ENCODE results near the gene ZNF138.
"Not testable (repeated sequence)": the region's sequence is repeated elsewhere in the genome, so short reads cannot be mapped to it uniquely, and the experiment has no call there.

ZNF138 gene

DNA sequence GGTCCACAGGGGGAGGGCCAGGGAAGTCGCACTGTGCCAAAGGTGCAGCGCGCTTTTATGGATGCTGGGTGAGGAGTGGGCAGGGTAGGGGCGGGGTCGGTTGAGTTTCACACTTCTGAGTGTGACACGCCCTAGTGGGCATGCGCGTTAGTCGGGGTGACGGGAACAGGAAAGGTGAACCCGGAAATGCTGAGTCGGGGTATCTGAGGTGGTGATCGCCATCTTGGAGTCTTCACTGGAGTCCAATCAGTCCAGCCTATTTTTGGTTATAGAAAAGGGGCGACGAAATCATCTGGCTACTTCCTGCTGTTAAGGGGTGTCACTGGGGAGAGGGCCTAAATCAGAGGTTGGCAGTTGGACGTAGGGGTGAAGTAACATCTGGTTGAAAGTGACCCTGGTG is 40.8 kb downstream of the ZNF138 start:
- no peak for DNase-seq (ENCODE audit: low spot score)
- in situ Hi-C loops (cut with MboI; ENCODE audit: low sequenced_read_pairs, unreplicated experiment): no loop called here

DNA sequence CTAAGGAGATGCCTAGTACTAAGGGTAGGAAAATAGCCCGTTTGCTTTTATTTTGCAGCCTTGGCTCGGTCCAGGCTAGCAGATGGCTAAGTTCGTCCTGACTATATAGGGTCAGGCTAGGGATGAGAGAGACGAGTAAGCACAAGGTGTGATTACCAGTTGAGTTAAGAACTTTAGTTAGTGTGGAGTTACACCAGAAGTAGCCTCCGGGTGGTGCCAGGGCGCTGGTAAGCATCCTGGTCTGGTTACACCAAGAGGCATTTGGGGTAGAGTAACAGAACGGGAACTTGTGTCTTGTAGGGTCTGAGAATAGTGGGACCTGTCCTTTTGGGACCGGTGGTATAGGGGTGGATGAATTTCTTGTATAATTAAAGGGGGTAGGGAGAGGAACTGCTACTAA is 41.6 kb downstream of the ZNF138 start:
- in situ Hi-C loops (cut with MboI; ENCODE audit: low sequenced_read_pairs, unreplicated experiment); DNase-seq (ENCODE audit: low spot score): not testable (repeated sequence)

More for the DNA sequence above, 40.8 kb downstream of the ZNF138 start:
- TF ChIP-seq, protein P1, sequence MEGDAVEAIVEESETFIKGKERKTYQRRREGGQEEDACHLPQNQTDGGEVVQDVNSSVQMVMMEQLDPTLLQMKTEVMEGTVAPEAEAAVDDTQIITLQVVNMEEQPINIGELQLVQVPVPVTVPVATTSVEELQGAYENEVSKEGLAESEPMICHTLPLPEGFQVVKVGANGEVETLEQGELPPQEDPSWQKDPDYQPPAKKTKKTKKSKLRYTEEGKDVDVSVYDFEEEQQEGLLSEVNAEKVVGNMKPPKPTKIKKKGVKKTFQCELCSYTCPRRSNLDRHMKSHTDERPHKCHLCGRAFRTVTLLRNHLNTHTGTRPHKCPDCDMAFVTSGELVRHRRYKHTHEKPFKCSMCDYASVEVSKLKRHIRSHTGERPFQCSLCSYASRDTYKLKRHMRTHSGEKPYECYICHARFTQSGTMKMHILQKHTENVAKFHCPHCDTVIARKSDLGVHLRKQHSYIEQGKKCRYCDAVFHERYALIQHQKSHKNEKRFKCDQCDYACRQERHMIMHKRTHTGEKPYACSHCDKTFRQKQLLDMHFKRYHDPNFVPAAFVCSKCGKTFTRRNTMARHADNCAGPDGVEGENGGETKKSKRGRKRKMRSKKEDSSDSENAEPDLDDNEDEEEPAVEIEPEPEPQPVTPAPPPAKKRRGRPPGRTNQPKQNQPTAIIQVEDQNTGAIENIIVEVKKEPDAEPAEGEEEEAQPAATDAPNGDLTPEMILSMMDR (IDR thresholded peaks at IDR 0.05; ENCODE audit: borderline replicate concordance, control extremely low read depth, extremely low read depth, insufficient read depth, missing control alignments): no peak

DNA sequence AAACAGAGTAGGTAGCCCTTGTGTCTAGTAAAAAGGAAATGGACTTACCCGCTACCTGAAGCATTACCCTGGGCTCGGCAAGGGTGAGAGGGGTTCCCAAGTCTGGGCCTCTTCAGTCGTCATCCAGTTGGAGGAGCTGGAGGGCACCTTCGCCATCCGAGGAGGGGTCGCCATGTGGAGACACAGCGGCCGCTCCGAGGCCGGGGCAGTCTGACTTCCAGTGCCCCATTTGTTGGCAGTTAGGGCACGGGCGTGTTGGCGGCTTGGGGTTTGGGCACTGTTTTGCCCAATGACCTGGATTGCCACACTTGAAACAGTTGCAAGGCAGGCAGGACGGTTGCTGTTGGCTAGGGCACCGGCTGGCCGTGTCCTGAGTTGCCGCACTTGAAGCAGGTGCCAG is 43.8 kb downstream of the ZNF138 start:
- DNase-seq (ENCODE audit: low spot score); in situ Hi-C loops (cut with MboI; ENCODE audit: low sequenced_read_pairs, unreplicated experiment): not testable (repeated sequence)

DNA sequence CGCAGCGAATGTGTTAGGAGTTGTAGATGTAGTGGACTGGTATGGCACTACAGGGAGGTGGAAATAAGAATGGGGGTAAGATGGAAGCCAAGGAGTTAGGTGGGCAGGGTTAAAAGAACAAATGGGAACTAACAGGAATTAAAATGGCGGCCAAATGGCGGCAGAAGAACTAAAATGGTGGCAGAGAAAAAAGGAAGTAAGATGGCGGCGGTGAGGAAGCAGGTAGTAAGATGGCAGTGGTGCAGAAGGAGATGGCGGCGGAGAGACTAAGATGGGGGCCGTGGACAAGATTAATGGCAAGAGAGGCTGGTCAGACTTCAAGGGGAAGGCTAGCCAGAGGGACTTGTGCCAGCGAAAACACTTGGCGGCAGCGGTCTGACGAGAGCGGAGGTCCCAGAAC is 44.5 kb downstream of the ZNF138 start:
- in situ Hi-C loops (cut with MboI; ENCODE audit: low sequenced_read_pairs, unreplicated experiment): no loop called here
- TF ChIP-seq, protein P1 (IDR thresholded peaks at IDR 0.05; ENCODE audit: borderline replicate concordance, control extremely low read depth, extremely low read depth, insufficient read depth, missing control alignments): no peak
- no peak for DNase-seq (ENCODE audit: low spot score)

DNA sequence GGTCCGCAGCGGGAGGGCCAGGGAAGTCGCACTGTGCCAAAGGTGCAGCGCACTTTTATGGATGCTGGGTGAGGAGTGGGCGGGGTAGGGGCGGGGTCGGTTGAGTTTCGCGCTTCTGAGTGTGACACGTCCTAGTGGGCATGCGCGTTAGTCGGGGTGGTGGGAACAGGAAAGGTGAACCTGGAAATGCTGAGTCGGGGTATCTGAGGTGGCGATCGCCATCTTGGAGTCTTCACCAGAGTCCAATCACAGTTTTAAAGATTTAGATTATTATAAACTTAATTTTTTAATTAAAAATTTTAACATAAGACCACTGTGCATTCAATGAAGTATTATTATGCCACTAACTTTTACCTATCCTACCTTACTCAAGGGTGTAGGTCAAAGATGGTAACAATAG is 45.7 kb downstream of the ZNF138 start:
- DNase-seq (ENCODE audit: low spot score): no peak
- TF ChIP-seq, protein P1 (IDR thresholded peaks at IDR 0.05; ENCODE audit: borderline replicate concordance, control extremely low read depth, extremely low read depth, insufficient read depth, missing control alignments): no peak
- in situ Hi-C loops (cut with MboI; ENCODE audit: low sequenced_read_pairs, unreplicated experiment): no loop called here

DNA sequence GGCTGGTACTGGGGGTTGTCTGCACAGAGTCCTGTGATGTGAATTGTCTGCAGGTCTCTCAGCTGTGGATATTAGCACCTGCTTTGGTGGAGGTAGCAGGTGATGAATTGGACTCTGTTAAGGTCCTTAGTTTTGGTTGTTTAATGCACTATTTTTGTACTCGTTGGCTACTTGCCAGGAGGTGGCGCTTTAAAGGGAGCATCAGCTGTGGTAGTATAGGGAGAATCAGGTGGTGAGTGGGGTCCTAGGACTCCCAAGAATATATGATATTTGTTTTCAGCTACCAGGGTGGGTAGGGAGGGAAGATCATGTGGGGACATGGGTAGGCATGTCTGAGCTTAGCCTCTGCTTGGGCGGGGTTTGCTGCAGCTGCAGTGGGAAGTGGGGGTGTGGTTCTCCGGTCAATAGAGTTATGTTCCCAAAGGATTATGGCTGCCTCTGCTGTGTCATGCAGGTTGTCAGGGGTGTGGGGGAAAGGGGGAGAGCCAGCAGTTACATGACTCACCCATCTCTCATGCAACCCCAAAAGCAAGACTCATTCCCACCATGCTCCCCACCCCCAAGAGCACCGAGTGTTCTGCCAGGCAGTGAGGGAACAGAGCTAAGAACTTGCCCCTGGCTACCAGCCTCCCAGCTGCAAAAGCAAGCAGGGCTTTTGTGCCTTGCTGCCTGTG is 55.2 kb downstream of the ZNF138 start:
- in situ Hi-C loops (cut with MboI; ENCODE audit: low sequenced_read_pairs, unreplicated experiment): no loop called here
- TF ChIP-seq, protein P1 (IDR thresholded peaks at IDR 0.05; ENCODE audit: borderline replicate concordance, control extremely low read depth, extremely low read depth, insufficient read depth, missing control alignments): no peak
- no peak for DNase-seq (ENCODE audit: low spot score)

DNA sequence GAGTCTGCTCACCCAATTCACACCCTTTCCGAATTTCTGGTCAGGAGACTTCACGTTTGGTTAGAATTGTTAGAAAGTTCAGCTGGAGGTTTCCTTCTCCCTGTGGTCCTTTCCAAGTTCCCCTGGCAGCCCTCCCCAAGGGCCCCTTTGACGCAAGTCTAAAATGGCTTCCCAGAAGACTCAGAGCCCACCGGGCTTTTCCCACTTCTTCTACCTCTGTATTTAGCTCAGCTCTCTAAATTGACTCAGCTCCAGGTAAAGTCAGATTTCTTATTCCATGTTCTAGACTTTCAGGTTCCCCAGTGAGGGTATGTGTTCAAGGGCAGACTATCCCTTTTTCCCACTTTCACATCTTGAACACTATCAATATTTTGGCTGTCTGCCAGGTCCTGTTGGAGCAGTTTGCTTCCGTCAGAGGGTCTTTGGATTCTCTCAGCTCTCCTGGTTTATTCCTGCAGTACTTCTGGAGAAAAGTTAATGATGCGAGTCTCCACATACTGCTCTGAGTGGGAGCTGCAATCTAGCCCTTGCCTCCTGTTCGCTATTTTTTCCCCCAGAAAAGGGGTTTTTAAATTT is 55.8 kb downstream of the ZNF138 start:
- no peak for DNase-seq (ENCODE audit: low spot score)
- TF ChIP-seq, protein P1 (IDR thresholded peaks at IDR 0.05; ENCODE audit: borderline replicate concordance, control extremely low read depth, extremely low read depth, insufficient read depth, missing control alignments): no peak
- in situ Hi-C loops (cut with MboI; ENCODE audit: low sequenced_read_pairs, unreplicated experiment): no loop called here

Data from GM13976 (cell line).